Neural cell (in vitro differentiated cells): ENCODE data around the gene ERP44. TPM values are rescaled to one million over a fixed set of nuclear protein-coding genes. Genes with fewer than 3 reads are reported as not detected.
"Not testable (repeated sequence)": the region's sequence is repeated elsewhere in the genome, so short reads cannot be mapped to it uniquely, and the experiment has no call there.

Experiments used
- H2AFZ ChIP-seq: fragments of 200-600, 300-800 bp; sonication (generic), shearing (Covaris generic); 2 replicates; pipeline ENCODE4 v1.6.0; 2014; ENCODE audit warnings: low read depth, mild to moderate bottlenecking, antibody characterized with exemption, low read length, moderate library complexity
- H3F3A ChIP-seq: fragments of 200-600 bp; shearing (Covaris generic); 2 replicates; pipeline ENCODE4 v1.6.1; 2016; ENCODE audit warnings: mild to moderate bottlenecking, moderate library complexity, mixed read lengths, antibody characterized with exemption, low read length; ENCODE audit not compliant: insufficient read depth, poor library complexity, severe bottlenecking
- H3K27ac ChIP-seq: fragments of 200-600, 300-800 bp; sonication (generic), shearing (Covaris generic); 2 replicates; pipeline ENCODE4 v1.5.1; 2014; ENCODE audit warnings: mild to moderate bottlenecking, low read length, moderate library complexity
- H3K27me3 ChIP-seq: fragments of 300-800, 200-600 bp; sonication (generic), shearing (Covaris generic); 2 replicates; pipeline ENCODE4 v1.6.0; 2014; ENCODE audit warnings: mild to moderate bottlenecking, low read depth, low read length, moderate library complexity; ENCODE audit not compliant: insufficient read depth
- H3K36me3 ChIP-seq: fragments of 300-800, 200-600 bp; sonication (generic), shearing (Covaris generic); 2 replicates; pipeline ENCODE4 v1.5.1; 2014; ENCODE audit warnings: mild to moderate bottlenecking, antibody characterized with exemption, low read length, moderate library complexity; ENCODE audit not compliant: insufficient read depth
- H3K4me2 ChIP-seq: fragments of 300-800, 200-600 bp; sonication (generic), shearing (Covaris generic); 2 replicates; pipeline ENCODE4 v1.6.0; 2014; ENCODE audit warnings: mild to moderate bottlenecking, low read length
- H3K4me3 ChIP-seq: fragments of 300-800, 200-600 bp; sonication (generic), shearing (Covaris generic); 2 replicates; pipeline ENCODE4 v1.5.1; 2014; ENCODE audit warnings: mild to moderate bottlenecking, low read length, moderate library complexity
- H3K79me2 ChIP-seq: fragments of 200-600 bp; shearing (Covaris generic); replicated peaks from 2 replicates; pipeline ENCODE4 v1.6.0; 2014; ENCODE audit warnings: mild to moderate bottlenecking, low read length, moderate library complexity; ENCODE audit not compliant: insufficient read depth
- H3K9ac ChIP-seq: fragments of 300-800, 200-600 bp; sonication (generic), shearing (Covaris generic); 2 replicates; pipeline ENCODE4 v1.6.1; 2016; ENCODE audit warnings: mild to moderate bottlenecking, low read length, mixed read lengths
- H3K9me2 ChIP-seq: fragments of 200-600 bp; shearing (Covaris generic); 2 replicates; pipeline ENCODE4 v1.6.1; 2016; ENCODE audit warnings: mild to moderate bottlenecking, low read length, mixed read lengths; ENCODE audit not compliant: insufficient read depth
- H3K9me3 ChIP-seq: fragments of 200-600, 300-800 bp; sonication (generic), shearing (Covaris generic); 2 replicates; pipeline ENCODE4 v1.6.1; 2016; ENCODE audit warnings: mild to moderate bottlenecking, mixed run types, low read length, moderate library complexity, mixed read lengths
- H4K20me1 ChIP-seq: fragments of 200-600 bp; shearing (Covaris generic); 2 replicates; pipeline ENCODE4 v1.6.1; 2016; ENCODE audit warnings: mild to moderate bottlenecking, mixed run types; ENCODE audit not compliant: insufficient read depth
- EP300 ChIP-seq: fragments of 450-650 bp; conservative IDR thresholded peaks from 2 replicates; pipeline ENCODE4 v1.6.1; 2014; ENCODE audit warnings: antibody characterized with exemption, mild to moderate bottlenecking, moderate library complexity; ENCODE audit not compliant: poor library complexity, severe bottlenecking
- EZH2 ChIP-seq: fragments of 200-600, 300-800 bp; shearing (Covaris generic), sonication (generic); IDR thresholded peaks from 2 replicates; pipeline ENCODE4 v1.6.1; 2014; ENCODE audit warnings: antibody characterized with exemption, low read length, borderline replicate concordance, mild to moderate bottlenecking; ENCODE audit not compliant: insufficient read depth, poor library complexity, severe bottlenecking
- MXI1 ChIP-seq: fragments of 450-650 bp; conservative IDR thresholded peaks from 2 replicates; pipeline ENCODE4 v1.6.1; 2014; ENCODE audit warnings: antibody characterized with exemption, mild to moderate bottlenecking; ENCODE audit not compliant: poor library complexity, severe bottlenecking
- POLR2AphosphoS5 ChIP-seq: IDR thresholded peaks from 2 replicates; pipeline ENCODE4 v1.6.1; 2012
- RAD21 ChIP-seq: fragments of 450-650 bp; conservative IDR thresholded peaks from 2 replicates; pipeline ENCODE4 v1.6.1; 2014; ENCODE audit warnings: antibody characterized with exemption, mild to moderate bottlenecking, moderate library complexity
- SMC3 ChIP-seq: fragments of 450-650 bp; conservative IDR thresholded peaks from 2 replicates; pipeline ENCODE4 v1.6.1; 2014; ENCODE audit warnings: antibody characterized with exemption, mild to moderate bottlenecking, moderate library complexity; ENCODE audit not compliant: poor library complexity
- TAF1 ChIP-seq: IDR thresholded peaks from 2 replicates; pipeline ENCODE4 v1.6.1; 2012; ENCODE audit warnings: low read depth
- polyA plus RNA-seq: library from polyadenylated mRNA; depleted of rRNA; stranded (reverse); fragments of >200 nt; gene quantifications from 2 replicates; pipeline ENCODE4 v1.2.3, GENCODE V29; 2014
- TF ChIP-seq, protein P1 (sequence below): IDR thresholded peaks from 2 replicates; pipeline ENCODE4 v1.6.1; 2012; ENCODE audit warnings: borderline replicate concordance

Gene ERP44
- polyA plus RNA-seq, 1 donor from 2014 or later: 30.6 TPM

DNA sequence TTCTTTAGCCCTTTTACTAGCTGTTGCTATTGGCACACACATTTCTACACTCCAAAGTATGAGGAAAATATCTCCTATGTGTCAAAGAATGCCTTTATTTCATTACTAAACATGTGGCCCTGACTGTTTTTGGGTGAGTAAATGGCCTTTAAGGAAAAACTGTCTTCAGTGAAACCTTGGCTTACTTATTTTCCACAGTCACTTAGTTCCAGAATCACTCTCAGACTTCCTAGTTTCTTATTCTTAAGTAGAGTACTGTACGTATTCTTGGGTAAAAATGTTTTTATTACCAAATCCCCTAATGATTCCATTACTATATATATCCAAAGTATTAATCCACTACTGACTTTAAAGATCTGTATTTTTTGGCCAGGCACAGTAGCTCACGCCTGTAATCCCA is 27.5 kb downstream of the ERP44 start:
- Histone ChIP-seq H2AFZ (no peak overlapping the region), H3K4me2 (no peak overlapping the region), H3K36me3 (no peaks in the 10 kb centered on the region), H3K9ac (no peak overlapping the region), H4K20me1 (no peaks in the 10 kb centered on the region), H3K27ac (no peak overlapping the region), H3K9me2 (no peaks in the 10 kb centered on the region), H3K79me2 (no peaks in the 10 kb centered on the region), H3K27me3 (no peaks in the 10 kb centered on the region), H3K4me3 (no peak overlapping the region), H3K9me3 (no peaks in the 10 kb centered on the region), H3F3A (no peaks in the 10 kb centered on the region)
- TF ChIP-seq RAD21 (no peak), POLR2AphosphoS5 (no peak), MXI1 (no peak), EZH2 (no peak), TAF1 (no peak)
- TF ChIP-seq, protein P1, sequence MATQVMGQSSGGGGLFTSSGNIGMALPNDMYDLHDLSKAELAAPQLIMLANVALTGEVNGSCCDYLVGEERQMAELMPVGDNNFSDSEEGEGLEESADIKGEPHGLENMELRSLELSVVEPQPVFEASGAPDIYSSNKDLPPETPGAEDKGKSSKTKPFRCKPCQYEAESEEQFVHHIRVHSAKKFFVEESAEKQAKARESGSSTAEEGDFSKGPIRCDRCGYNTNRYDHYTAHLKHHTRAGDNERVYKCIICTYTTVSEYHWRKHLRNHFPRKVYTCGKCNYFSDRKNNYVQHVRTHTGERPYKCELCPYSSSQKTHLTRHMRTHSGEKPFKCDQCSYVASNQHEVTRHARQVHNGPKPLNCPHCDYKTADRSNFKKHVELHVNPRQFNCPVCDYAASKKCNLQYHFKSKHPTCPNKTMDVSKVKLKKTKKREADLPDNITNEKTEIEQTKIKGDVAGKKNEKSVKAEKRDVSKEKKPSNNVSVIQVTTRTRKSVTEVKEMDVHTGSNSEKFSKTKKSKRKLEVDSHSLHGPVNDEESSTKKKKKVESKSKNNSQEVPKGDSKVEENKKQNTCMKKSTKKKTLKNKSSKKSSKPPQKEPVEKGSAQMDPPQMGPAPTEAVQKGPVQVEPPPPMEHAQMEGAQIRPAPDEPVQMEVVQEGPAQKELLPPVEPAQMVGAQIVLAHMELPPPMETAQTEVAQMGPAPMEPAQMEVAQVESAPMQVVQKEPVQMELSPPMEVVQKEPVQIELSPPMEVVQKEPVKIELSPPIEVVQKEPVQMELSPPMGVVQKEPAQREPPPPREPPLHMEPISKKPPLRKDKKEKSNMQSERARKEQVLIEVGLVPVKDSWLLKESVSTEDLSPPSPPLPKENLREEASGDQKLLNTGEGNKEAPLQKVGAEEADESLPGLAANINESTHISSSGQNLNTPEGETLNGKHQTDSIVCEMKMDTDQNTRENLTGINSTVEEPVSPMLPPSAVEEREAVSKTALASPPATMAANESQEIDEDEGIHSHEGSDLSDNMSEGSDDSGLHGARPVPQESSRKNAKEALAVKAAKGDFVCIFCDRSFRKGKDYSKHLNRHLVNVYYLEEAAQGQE: no peak

DNA sequence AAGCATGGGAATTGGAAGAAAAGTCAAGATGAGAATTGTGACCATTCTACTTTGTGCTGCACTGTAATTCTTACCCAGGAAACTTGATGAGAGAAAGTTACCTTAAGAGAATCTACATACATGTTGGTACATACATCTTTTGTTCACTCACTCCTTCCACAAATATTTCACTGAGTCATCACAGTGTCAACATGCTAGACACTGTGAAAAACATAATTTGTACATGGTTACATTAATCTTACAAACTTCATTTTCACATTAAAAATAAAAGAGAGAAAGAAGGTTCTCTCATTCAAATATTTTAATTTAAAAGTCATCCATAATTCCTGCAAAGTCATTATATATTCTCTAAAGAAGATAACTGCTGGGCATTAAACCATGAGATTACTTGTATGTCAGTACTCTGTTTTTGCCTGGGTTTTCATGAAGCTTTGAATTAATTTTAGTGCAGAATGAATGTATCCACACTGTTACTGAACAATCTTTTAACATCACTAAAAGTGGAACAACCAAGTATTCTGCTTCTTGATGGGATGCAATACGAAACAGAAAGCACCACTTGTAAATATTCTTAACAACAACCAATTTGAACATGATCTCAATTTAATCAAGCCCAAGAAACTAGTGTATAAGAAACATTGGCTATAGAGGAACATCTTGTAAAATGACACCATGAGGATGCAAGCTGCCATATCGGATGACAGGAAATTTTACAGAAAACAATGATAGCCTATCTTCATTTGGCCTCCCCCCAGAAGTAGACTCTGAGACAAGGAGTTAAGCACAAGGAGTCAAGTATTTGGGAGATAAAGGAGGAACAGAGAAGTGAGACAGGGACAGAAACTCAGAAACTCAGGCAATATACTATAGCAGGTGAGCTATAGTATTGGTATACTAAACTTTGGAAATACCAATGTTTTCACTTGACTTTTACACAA is 28.4 kb downstream of the ERP44 start:
- Histone ChIP-seq H3K27ac (no peak overlapping the region), H3K27me3 (no peaks in the 10 kb centered on the region), H3K79me2 (no peaks in the 10 kb centered on the region), H2AFZ (no peak overlapping the region), H3K9me3 (no peaks in the 10 kb centered on the region), H3F3A (no peaks in the 10 kb centered on the region), H3K36me3 (no peaks in the 10 kb centered on the region), H3K9ac (no peak overlapping the region), H3K4me2 (no peak overlapping the region), H3K4me3 (no peak overlapping the region), H3K9me2 (no peaks in the 10 kb centered on the region), H4K20me1 (no peaks in the 10 kb centered on the region)
- TF ChIP-seq TAF1 (no peak), EP300 (no peak), MXI1 (no peak), SMC3 (no peak), POLR2AphosphoS5 (no peak), EZH2 (no peak), RAD21 (no peak)
- TF ChIP-seq, protein P1: no peak

DNA sequence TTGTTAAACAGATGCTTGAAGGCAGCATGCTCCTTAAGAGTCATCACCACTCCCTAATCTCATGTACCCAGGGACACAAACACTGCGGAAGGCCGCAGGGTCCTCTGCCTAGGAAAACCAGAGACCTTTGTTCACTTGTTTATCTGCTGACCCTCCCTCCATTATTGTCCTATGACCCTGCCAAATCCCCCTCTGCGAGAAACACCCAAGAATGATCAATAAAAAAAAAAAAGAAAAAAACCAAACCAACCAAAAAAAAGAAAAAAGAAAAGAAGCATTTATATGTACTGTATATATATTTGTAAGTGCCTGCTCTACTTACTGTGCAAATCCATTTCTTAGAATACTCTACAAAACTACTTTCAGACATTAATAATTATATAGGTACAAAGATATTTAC is 29.7 kb downstream of the ERP44 start:
- H3K36me3 ChIP-seq, H2AFZ ChIP-seq, H3K4me2 ChIP-seq, H4K20me1 ChIP-seq, H3K79me2 ChIP-seq, H3K27ac ChIP-seq, H3K9me2 ChIP-seq, H3K27me3 ChIP-seq, H3F3A ChIP-seq, H3K4me3 ChIP-seq, H3K9me3 ChIP-seq, H3K9ac ChIP-seq: not testable (repeated sequence)

DNA sequence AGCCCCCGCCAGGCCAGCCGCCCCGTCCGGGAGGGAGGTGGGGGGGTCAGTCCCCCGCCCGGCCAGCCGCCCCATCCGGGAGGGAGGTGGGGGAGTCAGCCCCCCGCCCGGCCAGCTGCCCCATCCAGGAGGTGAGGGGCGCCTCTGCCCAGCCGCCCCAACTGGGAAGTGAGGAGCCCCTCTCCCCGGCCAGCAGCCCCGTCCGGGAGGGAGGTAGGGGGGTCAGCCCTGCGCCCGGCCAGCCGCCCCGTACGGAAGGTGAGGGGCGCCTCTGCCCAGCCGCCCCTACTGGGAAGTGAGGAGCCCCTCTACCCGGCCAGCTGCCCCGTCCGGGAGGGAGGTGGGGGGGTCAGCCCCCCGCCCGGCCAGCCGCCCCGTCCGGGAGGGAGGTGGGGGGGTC is 30.8 kb downstream of the ERP44 start:
- not testable (repeated sequence) for H3K27ac ChIP-seq, H3K9ac ChIP-seq, H4K20me1 ChIP-seq, H3K9me2 ChIP-seq, H3K9me3 ChIP-seq, H3K79me2 ChIP-seq, H3K4me2 ChIP-seq, H3K36me3 ChIP-seq, H3F3A ChIP-seq, H3K4me3 ChIP-seq, H3K27me3 ChIP-seq, H2AFZ ChIP-seq
